Adrenal gland (tissue), 5 donors: Measurements from ENCODE around the gene CAMK1G.

Experiments used
- CTCF ChIP-seq, 6 experiments: fragments of 450-650 bp in 4 of 6; fragments of 200-600 bp in 2 of 6; sonication (generic) in 1 of 6; IDR thresholded peaks; 1 replicate in 5 of 6; 2 replicates in 1 of 6; pipeline versions ENCODE4 v1.5.1 to v1.8.0; 2016 to 2021; ENCODE audit warnings: antibody characterized with exemption in 6 of 6, mild to moderate bottlenecking in 2 of 6, moderate library complexity in 1 of 6
- POLR2A ChIP-seq, 2 donors: fragments of 450-650 bp; IDR thresholded peaks; one replicate each; pipeline ENCODE4 v1.6.1; 2017; ENCODE audit warnings: antibody characterized with exemption in 2 of 2, mild to moderate bottlenecking in 2 of 2, moderate library complexity in 1 of 2
- donor health status: DM: no; HTN: no; CAD: no.

DNA sequence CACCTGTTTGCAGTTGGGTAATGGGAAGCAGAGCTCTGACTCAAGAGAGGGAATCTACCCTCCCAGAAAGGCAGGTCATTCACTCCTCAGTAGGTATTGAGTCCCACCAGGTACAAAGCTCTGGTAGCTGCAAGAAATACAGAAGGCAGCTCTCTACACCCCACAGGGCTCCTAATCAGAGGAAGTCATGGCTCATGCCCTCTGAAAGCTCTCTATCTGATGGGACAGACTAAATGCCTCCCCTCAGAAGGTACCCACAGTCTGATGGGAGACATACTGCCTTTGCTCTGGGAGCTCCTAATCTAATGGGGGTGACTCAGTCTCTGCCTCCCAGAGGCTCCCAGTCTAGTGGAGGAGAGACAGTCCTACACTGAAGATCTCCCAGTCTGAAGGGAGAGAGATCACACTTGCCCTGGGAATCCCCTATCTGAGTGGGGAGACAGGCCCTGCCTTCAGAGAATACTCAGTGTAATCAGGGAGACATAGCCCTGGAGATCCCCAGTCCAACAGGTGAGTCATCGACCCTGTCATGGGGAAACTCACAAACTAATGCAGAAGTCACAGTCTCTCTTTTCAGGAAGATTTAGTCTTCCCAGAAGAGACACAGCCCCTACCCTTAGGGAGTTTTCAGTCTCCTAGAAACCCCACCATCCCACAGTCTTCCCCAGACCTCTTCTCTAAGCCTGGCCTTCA, 23.7 kb downstream of the CAMK1G start:
- TF ChIP-seq CTCF (IDR thresholded peaks at IDR 0.05) (no peak), POLR2A (IDR thresholded peaks at IDR 0.05) (no peak)
